RWPE1 (cell line): Measurements from ENCODE around the gene RARA.
A peak's percentile ranks its signal among the peaks of the same experiment; 100 is the strongest.

Experiments
- CTCF ChIA-PET: fragments of 350-600 bp; sonication (Branson Sonifier 250); formaldehyde crosslinking; extraction: SDS; loops from one replicate; lab custom pipeline; 2021; lab: Yijun Ruan, JAX
- POLR2A ChIA-PET: fragments of 400-600 bp; formaldehyde crosslinking; extraction: SDS; loops from one replicate; lab custom pipeline; 2020; ENCODE audit warnings: antibody characterized with exemption; ENCODE audit not compliant: low non-redundant PET; lab: Yijun Ruan, JAX
- DNase-seq: peaks from one replicate; pipeline ENCODE4 v3.0.0; 2012; ENCODE audit warnings: low spot score
- H3K27ac ChIP-seq: fragments of 450-650 bp; 2 replicates; pipeline ENCODE4 v1.5.1; 2017
- TF ChIP-seq, protein P1 (sequence below): fragments of 450-650 bp; conservative IDR thresholded peaks from 2 replicates; pipeline ENCODE4 v1.5.1; 2017; ENCODE audit warnings: low read depth, mild to moderate bottlenecking

Gene RARA

DNA sequence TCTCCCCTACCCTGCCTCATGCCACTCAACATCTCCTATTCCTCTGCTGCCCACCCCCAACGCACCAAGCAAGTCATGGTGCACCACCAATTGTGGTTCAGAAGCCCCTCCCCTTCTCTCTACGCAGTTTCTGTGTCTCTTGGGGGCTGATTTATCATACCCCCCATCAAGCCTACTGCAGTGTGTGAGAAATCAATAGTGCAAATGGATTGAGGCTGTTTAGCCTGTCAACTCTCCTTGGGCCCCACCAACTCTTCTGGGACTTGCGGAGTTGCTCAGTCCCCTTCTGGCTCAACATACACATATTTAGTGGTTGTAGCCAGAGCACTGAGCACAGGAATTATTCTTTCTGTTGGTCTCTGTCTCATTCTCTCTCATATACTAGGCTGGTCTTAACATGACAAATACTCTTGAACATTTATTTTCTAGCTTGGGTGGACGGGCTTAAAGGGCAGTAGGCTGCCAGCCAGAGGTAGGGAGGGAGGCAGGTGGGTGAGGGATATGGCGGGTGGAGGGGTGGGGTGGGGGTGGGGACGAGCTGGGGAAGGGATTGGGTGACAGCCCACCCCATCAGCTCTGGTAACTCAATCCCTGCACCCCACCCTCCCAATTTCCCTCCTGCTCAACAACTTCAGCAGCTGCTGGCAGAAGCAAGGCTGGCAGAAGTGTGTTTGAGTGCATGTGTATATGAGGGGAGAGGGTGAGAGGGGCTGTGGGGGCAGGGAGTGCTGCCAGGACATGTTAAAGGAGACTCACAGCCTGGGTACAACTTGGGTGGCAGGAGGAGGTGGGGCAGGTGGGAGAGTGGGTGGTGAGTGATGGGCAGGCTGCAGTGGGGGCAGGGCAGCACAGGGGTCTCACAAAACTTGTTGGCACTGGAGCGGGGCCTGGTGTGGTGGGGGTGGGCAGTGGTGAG, 4.9 kb downstream of the RARA start:
- TF ChIP-seq, protein P1, sequence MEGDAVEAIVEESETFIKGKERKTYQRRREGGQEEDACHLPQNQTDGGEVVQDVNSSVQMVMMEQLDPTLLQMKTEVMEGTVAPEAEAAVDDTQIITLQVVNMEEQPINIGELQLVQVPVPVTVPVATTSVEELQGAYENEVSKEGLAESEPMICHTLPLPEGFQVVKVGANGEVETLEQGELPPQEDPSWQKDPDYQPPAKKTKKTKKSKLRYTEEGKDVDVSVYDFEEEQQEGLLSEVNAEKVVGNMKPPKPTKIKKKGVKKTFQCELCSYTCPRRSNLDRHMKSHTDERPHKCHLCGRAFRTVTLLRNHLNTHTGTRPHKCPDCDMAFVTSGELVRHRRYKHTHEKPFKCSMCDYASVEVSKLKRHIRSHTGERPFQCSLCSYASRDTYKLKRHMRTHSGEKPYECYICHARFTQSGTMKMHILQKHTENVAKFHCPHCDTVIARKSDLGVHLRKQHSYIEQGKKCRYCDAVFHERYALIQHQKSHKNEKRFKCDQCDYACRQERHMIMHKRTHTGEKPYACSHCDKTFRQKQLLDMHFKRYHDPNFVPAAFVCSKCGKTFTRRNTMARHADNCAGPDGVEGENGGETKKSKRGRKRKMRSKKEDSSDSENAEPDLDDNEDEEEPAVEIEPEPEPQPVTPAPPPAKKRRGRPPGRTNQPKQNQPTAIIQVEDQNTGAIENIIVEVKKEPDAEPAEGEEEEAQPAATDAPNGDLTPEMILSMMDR = no peak
- DNase-seq = no peak
- POLR2A ChIA-PET = interaction anchor here (0.7 to 0.8 kb wide), 2 partner anchors 27 to 43 kb away, joined by 3 read pairs; no protein-coding TSS in a partner anchor
- peak overlapping the region; percentile 99 for H3K27ac ChIP-seq
- CTCF ChIA-PET = interaction anchor here (0.6 to 1.1 kb wide), 2 partner anchors 29 to 42 kb away, joined by 4 to 5 read pairs; no protein-coding TSS in a partner anchor

DNA sequence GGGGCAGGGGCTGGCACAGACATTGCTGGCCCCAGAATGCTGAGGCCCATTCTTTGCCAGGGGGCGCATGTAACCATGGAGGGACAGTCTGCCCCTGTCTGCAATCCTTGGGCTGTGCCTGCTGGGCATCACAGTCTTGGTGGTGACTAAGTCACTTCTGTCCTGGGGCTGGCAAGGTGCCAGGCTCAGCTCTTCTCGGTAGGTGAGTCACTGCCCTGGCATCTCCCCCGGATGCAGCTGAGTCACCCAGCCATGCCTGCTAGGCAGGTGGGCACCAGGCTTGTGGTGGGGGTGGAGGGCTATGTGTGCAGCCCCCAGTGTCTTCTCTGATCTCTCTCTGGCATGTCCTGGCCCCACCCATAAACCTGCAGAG, 5.6 kb downstream of the RARA start:
- TF ChIP-seq, protein P1 = no peak
- POLR2A ChIA-PET = interaction anchor here (0.5 to 0.8 kb wide), 2 partner anchors 26 to 36 kb away, joined by 3 to 6 read pairs; no protein-coding TSS in a partner anchor
- CTCF ChIA-PET = interaction anchor here (1.1 kb wide), 1 partner anchor 41 kb away, joined by 4 read pairs; no protein-coding TSS in a partner anchor
- H3K27ac ChIP-seq = peak overlapping the region; percentile 99
- DNase-seq = peak; percentile 92

DNA sequence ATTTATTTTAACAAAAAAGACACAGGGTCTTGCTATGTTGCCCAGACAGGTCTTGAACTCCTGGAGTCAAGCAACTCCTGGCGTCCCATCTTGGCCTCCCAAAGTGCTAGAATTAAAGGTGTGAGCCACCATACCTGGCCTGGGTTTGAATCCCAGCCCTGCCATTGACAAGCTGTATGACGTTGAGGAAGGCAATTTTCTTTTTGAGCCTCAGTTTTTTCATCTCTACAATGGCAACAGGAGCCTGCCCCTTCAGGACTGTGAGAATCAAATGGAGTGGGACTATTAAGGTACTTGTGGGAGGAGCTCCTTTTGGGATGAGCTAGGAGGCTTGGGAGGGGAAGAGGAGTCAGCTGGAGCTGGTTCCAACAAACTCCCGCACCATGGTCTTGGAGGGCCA, 6.2 kb downstream of the RARA start:
- CTCF ChIA-PET = no interaction called here
- TF ChIP-seq, protein P1 = no peak
- POLR2A ChIA-PET = interaction anchor here (0.5 kb wide), 1 partner anchor 36 kb away, joined by 6 read pairs; no protein-coding TSS in a partner anchor
- peak overlapping the region; percentile 99 for H3K27ac ChIP-seq
- no peak for DNase-seq

- no peak for DNase-seq
- POLR2A ChIA-PET = interaction anchor here (0.5 kb wide), 1 partner anchor 71 kb away, joined by 4 read pairs; no protein-coding TSS in a partner anchor
- TF ChIP-seq, protein P1 = no peak
- CTCF ChIA-PET = interaction anchor here (0.7 to 2.2 kb wide), 5 partner anchors 8 to 142 kb away, joined by 4 to 13 read pairs (median 6); no protein-coding TSS in a partner anchor
- H3K27ac ChIP-seq = peak overlapping the region; percentile 99
Observed at GRCh38 chr17:40315678-40316570, 6.9 kb downstream of the RARA start.

GRCh38 chr17:40316571-40317344, 7.8 kb downstream of the RARA start:
- CTCF ChIA-PET = interaction anchor here (0.7 to 2.5 kb wide), 11 partner anchors 9 to 141 kb away, joined by 4 to 13 read pairs (median 7); no protein-coding TSS in a partner anchor
- peak overlapping the region; percentile 99 for H3K27ac ChIP-seq
- TF ChIP-seq, protein P1 = no peak

More at GRCh38 chr17:40316571-40317344, 7.8 kb downstream of the RARA start:
- POLR2A ChIA-PET = interaction anchor here (0.5 to 0.6 kb wide), 2 partner anchors 71 to 1363 kb away, joined by 4 to 5 read pairs; no protein-coding TSS in a partner anchor
- DNase-seq = peak; percentile 78
